ENCODE measurements around the gene PAQR5. TPM values are rescaled to one million over a fixed set of nuclear protein-coding genes. Genes with fewer than 3 reads are reported as not detected.

PAQR5 gene
- total RNA-seq, 2 donors from 2014 or later: 36.3 to 71.1 TPM

GRCh38 chr15:69280783-69281182, 17.9 kb upstream of the PAQR5 start:
- Histone ChIP-seq H3K9me3 (no peaks in the 10 kb centered on the region), H3K27me3 (no peaks in the 10 kb centered on the region), H3K9ac (ENCODE audit: low read depth in 2 of 2, low read length in 2 of 2) (no peak overlapping the region), H3K36me3 (no peaks in the 10 kb centered on the region), H3K4me1 (no peaks in the 10 kb centered on the region), H3K27ac (no peak overlapping the region), H3K4me3 (no peak overlapping the region)
- no peak for DNase-seq
- intact Hi-C loops (cut with DNase I): no loop called here
- no peak for TF ChIP-seq CTCF (IDR thresholded peaks at IDR 0.05)

GRCh38 chr15:69282104-69282743, 16.5 kb upstream of the PAQR5 start:
- H3K36me3 ChIP-seq: no peaks in the 10 kb centered on the region
- no peak for DNase-seq
- H3K27me3 ChIP-seq: no peaks in the 10 kb centered on the region
- no peak overlapping the region for H3K27ac ChIP-seq
- H3K4me3 ChIP-seq: no peak overlapping the region
- no peaks in the 10 kb centered on the region for H3K4me1 ChIP-seq
- H3K9me3 ChIP-seq: no peaks in the 10 kb centered on the region
- TF ChIP-seq CTCF (IDR thresholded peaks at IDR 0.05): no peak
- intact Hi-C loops (cut with DNase I): no loop called here
- H3K9ac ChIP-seq (ENCODE audit: low read depth in 2 of 2, low read length in 2 of 2): no peak overlapping the region

- H3K36me3 ChIP-seq: no peaks in the 10 kb centered on the region
- no peak overlapping the region for H3K4me3 ChIP-seq
- H3K27me3 ChIP-seq: no peaks in the 10 kb centered on the region
- H3K4me1 ChIP-seq: no peaks in the 10 kb centered on the region
- no peak for TF ChIP-seq CTCF (IDR thresholded peaks at IDR 0.05)
- no peaks in the 10 kb centered on the region for H3K9me3 ChIP-seq
- DNase-seq: no peak
- no peak overlapping the region for H3K9ac ChIP-seq (ENCODE audit: low read depth in 2 of 2, low read length in 2 of 2)
- H3K27ac ChIP-seq: no peak overlapping the region
- intact Hi-C loops (cut with DNase I): no loop called here
Measured at GRCh38 chr15:69285834-69286233, 12.9 kb upstream of the PAQR5 start.

GRCh38 chr15:69288011-69288410, 10.7 kb upstream of the PAQR5 start:
- H3K4me1 ChIP-seq: no peaks in the 10 kb centered on the region
- no peaks in the 10 kb centered on the region for H3K36me3 ChIP-seq
- no peaks in the 10 kb centered on the region for H3K9me3 ChIP-seq
- DNase-seq: no peak
- H3K9ac ChIP-seq (ENCODE audit: low read depth in 2 of 2, low read length in 2 of 2): no peak overlapping the region
- no peaks in the 10 kb centered on the region for H3K27me3 ChIP-seq
- no peak for TF ChIP-seq CTCF (IDR thresholded peaks at IDR 0.05)
- no peak overlapping the region for H3K27ac ChIP-seq
- H3K4me3 ChIP-seq: no peak overlapping the region
- intact Hi-C loops (cut with DNase I): no loop called here

- H3K4me3 ChIP-seq: no peak overlapping the region
- no peaks in the 10 kb centered on the region for H3K4me1 ChIP-seq
- intact Hi-C loops (cut with DNase I): no loop called here
- H3K27ac ChIP-seq: no peak overlapping the region
- no peaks in the 10 kb centered on the region for H3K36me3 ChIP-seq
- H3K9ac ChIP-seq (ENCODE audit: low read depth in 2 of 2, low read length in 2 of 2): no peak overlapping the region
- no peak for DNase-seq
- H3K27me3 ChIP-seq: no peaks in the 10 kb centered on the region
- no peaks in the 10 kb centered on the region for H3K9me3 ChIP-seq
- no peak for TF ChIP-seq CTCF (IDR thresholded peaks at IDR 0.05)
Measured at GRCh38 chr15:69288531-69289341, 10.0 kb upstream of the PAQR5 start.

Data from colonic mucosa (tissue), 4 donors.